Sigmoid colon (tissue), 7 donors: Measurements from ENCODE around the gene CTPS2. TPM values are rescaled to one million over a fixed set of nuclear protein-coding genes. Genes with fewer than 3 reads are reported as not detected.

ENCODE experiments used
- DNase-seq: peaks from one replicate; pipeline ENCODE4 v3.0.0-alpha.2; 2019
- H3K27ac ChIP-seq, 4 donors: fragments of 200-600 bp; sonication (generic); one replicate each; pipeline ENCODE4 v1.5.1; 2016 to 2019; ENCODE audit warnings: mild to moderate bottlenecking in 1 of 4
- H3K27me3 ChIP-seq, 3 donors: fragments of 200-600 bp; sonication (generic); one replicate each; pipeline ENCODE4 v1.5.1; 2019; ENCODE audit warnings: mild to moderate bottlenecking in 1 of 3
- H3K36me3 ChIP-seq, 4 donors: fragments of 200-600 bp; sonication (generic); one replicate each; pipeline ENCODE4 v1.5.1; 2016 to 2019
- H3K4me1 ChIP-seq, 4 donors: fragments of 200-600 bp; sonication (generic); one replicate each; pipeline ENCODE4 v1.5.1; 2017 to 2019
- H3K4me3 ChIP-seq, 4 donors: fragments of 200-600 bp; sonication (generic); one replicate each; pipeline ENCODE4 v1.5.1; 2017 to 2019; ENCODE audit warnings: mild to moderate bottlenecking in 2 of 4, moderate library complexity in 1 of 4
- H3K9me3 ChIP-seq, 4 donors: fragments of 200-600 bp in 3 of 4; sonication (generic) in 3 of 4; one replicate each; pipeline versions ENCODE4 v1.5.1 to v1.6.1; 2013 to 2019
- CTCF ChIP-seq, 4 experiments: fragments of 450-650 bp in 3 of 4; fragments of 200-600 bp in 1 of 4; IDR thresholded peaks; one replicate each; pipeline ENCODE4 v1.5.1; 2016 to 2019; ENCODE audit warnings: antibody characterized with exemption in 4 of 4, mild to moderate bottlenecking in 3 of 4, moderate library complexity in 2 of 4
- EP300 ChIP-seq, 4 donors: sonication (generic); formaldehyde crosslinking; IDR thresholded peaks; one replicate each; pipeline ENCODE4 v1.6.1; 2017; ENCODE audit warnings: antibody characterized with exemption in 4 of 4
- POLR2A ChIP-seq, 2 donors: fragments of 450-650 bp; IDR thresholded peaks; one replicate each; pipeline ENCODE4 v1.6.1; 2016; ENCODE audit warnings: antibody characterized with exemption in 2 of 2, mild to moderate bottlenecking in 2 of 2, moderate library complexity in 2 of 2
- POLR2AphosphoS5 ChIP-seq, 4 donors: sonication (generic); formaldehyde crosslinking; IDR thresholded peaks; one replicate each; pipeline ENCODE4 v1.6.1; 2017; ENCODE audit warnings: antibody characterized with exemption in 4 of 4
- WGBS, 2 donors: extraction: QIAGEN DNeasy Blood & Tissue Kit; methylation state at CpG; one replicate each; pipeline ENCODE4 v1.1.7; 2013; 5-methylcytosine and 5-hydroxymethylcytosine counted together
- intact Hi-C: fragments of 100-400 bp; cut with DNase I; formaldehyde crosslinking; loops from one replicate; pipeline ENCODE4 v1.15.1; 2023
- polyA plus RNA-seq, 3 donors: library from polyadenylated mRNA; stranded (reverse); fragments of 200-250 nt; gene quantifications; one replicate each; pipeline ENCODE4 v1.2.3, GENCODE V29; 2013
- total RNA-seq, 4 donors: library from RNA; depleted of rRNA; stranded (reverse); fragments of >200 nt; gene quantifications; one replicate each; pipeline ENCODE4 v1.1.0, GENCODE V29; 2016
- donor health status: healthy with polysubstance abuse.
- donor health status: Bipolar disorder and iron deficiency.
- donor health status: healthy.

Gene CTPS2
- total and polyA plus RNA-seq, 7 donors, result 6.0 to 23.0 (median 11.7) TPM

DNA sequence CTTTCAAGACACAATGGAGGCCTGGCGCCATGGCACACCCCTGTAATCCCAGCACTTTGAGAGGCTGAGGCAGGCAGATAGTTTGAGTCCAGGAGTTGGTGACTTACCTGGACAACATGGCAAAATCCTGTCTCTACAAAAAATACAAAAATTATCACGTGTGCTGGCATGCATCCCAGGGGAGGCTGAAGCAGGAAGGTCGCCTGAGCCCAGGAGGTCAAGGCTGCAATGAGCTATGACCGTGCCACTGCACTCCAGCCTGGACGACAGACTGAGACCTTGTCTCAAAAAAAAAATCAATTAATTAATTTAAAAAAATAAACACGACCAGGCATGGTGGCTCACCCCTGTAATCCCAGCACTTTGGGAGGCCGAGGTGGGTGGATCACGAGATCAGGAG lies 2.0 kb upstream of the CTPS2 start:
- no peak overlapping the region for H3K27ac ChIP-seq
- intact Hi-C loops, result loop anchor here (10.0 kb wide), 1 partner anchor 1040 kb away; no protein-coding TSS in a partner anchor
- no peaks in the 10 kb centered on the region for H3K9me3 ChIP-seq
- TF ChIP-seq EP300 (IDR thresholded peaks at IDR 0.05), result no peak
- no peak for TF ChIP-seq CTCF (IDR thresholded peaks at IDR 0.05)
- TF ChIP-seq POLR2A (IDR thresholded peaks at IDR 0.05), result no peak
- no peak for TF ChIP-seq POLR2AphosphoS5 (IDR thresholded peaks at IDR 0.05)
- no peaks in the 10 kb centered on the region for H3K36me3 ChIP-seq
- DNase-seq, result peak; percentile 41
- peaks cover 0 to 24% (median 0%) of the 10 kb centered on the region in 4 donors for H3K4me1 ChIP-seq
- peaks cover 0 to 9% (median 0%) of the 10 kb centered on the region in 3 donors for H3K27me3 ChIP-seq
- whole genome bisulfite sequencing, 2 donors, result 90 to 94% methylated on average over 8 of the region's 8 CpGs
- H3K4me3 ChIP-seq, result no peak overlapping the region

DNA sequence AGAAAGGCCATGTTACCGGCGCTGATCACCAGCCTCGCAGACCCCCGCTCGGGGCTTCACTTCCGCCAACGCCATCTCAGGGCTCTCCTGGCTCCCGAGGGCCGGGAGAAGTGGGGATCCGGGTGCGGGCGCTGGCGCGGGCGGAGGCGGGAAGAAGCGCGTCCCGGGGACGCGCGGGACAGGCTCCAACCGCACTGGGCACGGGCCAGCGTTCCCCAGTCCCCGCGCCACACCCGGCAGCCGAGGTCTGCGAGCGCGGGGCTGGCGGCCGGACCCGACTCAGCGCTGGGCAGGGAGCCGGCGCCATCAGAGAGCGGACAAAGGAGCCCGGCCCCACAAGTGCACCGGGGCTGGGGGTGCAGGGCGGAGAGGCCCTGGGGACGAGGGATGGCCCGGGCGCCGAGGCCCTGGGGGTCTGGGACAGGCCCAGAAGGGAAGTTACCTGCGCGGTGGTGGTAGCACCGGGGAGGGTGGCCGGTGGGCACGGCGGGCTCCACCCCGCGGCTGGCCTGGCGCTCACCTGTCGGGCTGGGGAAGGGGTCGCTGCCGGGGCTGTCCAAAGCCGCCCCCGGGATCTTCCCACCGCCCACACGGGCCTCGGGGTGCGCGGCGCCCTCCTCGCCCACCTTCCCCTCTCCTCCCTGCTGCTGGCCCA lies 449 bp downstream of the CTPS2 start:
- DNase-seq, result peak; percentile 63
- H3K27ac ChIP-seq, result peak overlapping the region; percentile 84 to 90 (median 88)
- peaks cover 0 to 9% (median 0%) of the 10 kb centered on the region in 3 donors for H3K27me3 ChIP-seq
- peak overlapping the region; percentile 53 to 84 (median 70) for H3K4me3 ChIP-seq
- H3K36me3 ChIP-seq, result no peaks in the 10 kb centered on the region
- 0 to 1% methylated on average over 65 to 67 of the region's 67 CpGs for WGBS, 2 donors
- intact Hi-C loops, result loop anchor here (10.0 kb wide), 1 partner anchor 1037 kb away; no protein-coding TSS in a partner anchor
- no peak for TF ChIP-seq CTCF (IDR thresholded peaks at IDR 0.05)
- TF ChIP-seq POLR2A (IDR thresholded peaks at IDR 0.05), result no peak
- no peaks in the 10 kb centered on the region for H3K9me3 ChIP-seq
- H3K4me1 ChIP-seq, result peaks cover 0 to 19% (median 0%) of the 10 kb centered on the region in 4 donors

- TF ChIP-seq EP300 (IDR thresholded peaks at IDR 0.05) (no peak), CTCF (IDR thresholded peaks at IDR 0.05) (no peak), POLR2A (IDR thresholded peaks at IDR 0.05) (no peak), POLR2AphosphoS5 (IDR thresholded peaks at IDR 0.05) (no peak)
- DNase-seq, result peak; percentile 35
- peaks cover 0 to 9% (median 0%) of the 10 kb centered on the region in 3 donors for H3K27me3 ChIP-seq
- H3K36me3 ChIP-seq, result no peaks in the 10 kb centered on the region
- H3K27ac ChIP-seq, result peak overlapping the region; percentile 84 to 90 (median 88)
- no peaks in the 10 kb centered on the region for H3K9me3 ChIP-seq
- H3K4me3 ChIP-seq, result peak overlapping the region; percentile 53 to 84 (median 70)
- 12 to 33% methylated on average over 9 of the region's 9 CpGs for WGBS, 2 donors
- peaks cover 0 to 19% (median 0%) of the 10 kb centered on the region in 4 donors for H3K4me1 ChIP-seq
- intact Hi-C loops, result loop anchor here (10.0 kb wide), 1 partner anchor 1037 kb away; no protein-coding TSS in a partner anchor
Measured at GRCh38 chrX:16711219-16711811, 1.2 kb downstream of the CTPS2 start.

GRCh38 chrX:16708016-16708415 lies 4.5 kb downstream of the CTPS2 start:
- Histone ChIP-seq H3K36me3 (no peaks in the 10 kb centered on the region), H3K9me3 (no peaks in the 10 kb centered on the region), H3K4me3 (no peak overlapping the region), H3K4me1 (peaks cover 0 to 17% (median 0%) of the 10 kb centered on the region in 4 donors), H3K27ac (no peak overlapping the region), H3K27me3 (peaks cover 0 to 9% (median 0%) of the 10 kb centered on the region in 3 donors)
- TF ChIP-seq CTCF (IDR thresholded peaks at IDR 0.05), result no peak
- TF ChIP-seq POLR2AphosphoS5 (IDR thresholded peaks at IDR 0.05), result no peak
- no peak for TF ChIP-seq EP300 (IDR thresholded peaks at IDR 0.05)
- no peak for TF ChIP-seq POLR2A (IDR thresholded peaks at IDR 0.05)
- intact Hi-C loops, result no loop called here
- no peak for DNase-seq
- 88 to 95% methylated on average over 3 of the region's 3 CpGs for WGBS, 2 donors
